ENCODE measurements around the gene RAG2. TPM values are rescaled to one million over a fixed set of nuclear protein-coding genes. Genes with fewer than 3 reads are reported as not detected.

RAG2 gene
- total and polyA plus RNA-seq, 10 of the 15 experiments (the other 5 are each of a cell fraction or from before 2014, with no cell fraction given), result not detected

- intact Hi-C loops (cut with micrococcal nuclease; ENCODE audit: unreplicated experiment), result loop anchor here (1.0 kb wide), 2 partner anchors 109 to 183 kb away; no protein-coding TSS in a partner anchor
- peak; percentile 20 for DNase-seq (ENCODE audit: low read depth, low spot score)
These were observed 33.5 kb downstream of the RAG2 start for GRCh38 chr11:36564376-36565030.

More at GRCh38 chr11:36564376-36565030, 33.5 kb downstream of the RAG2 start:
- ChIA-PET RAD21 (ENCODE audit: unreplicated experiment) (interaction anchor here (1.0 to 5.5 kb wide), 8 partner anchors 72 to 272 kb away, joined by 3 to 67 read pairs (median 7); no protein-coding TSS in a partner anchor), POLR2A (no interaction called here), CTCF (interaction anchor here (0.7 to 10.8 kb wide), 26 partner anchors 9 to 274 kb away, joined by 3 to 208 read pairs (median 4); no protein-coding TSS in a partner anchor), SMC1A (ENCODE audit: uncharacterized antibody, unreplicated experiment) (interaction anchor here (0.6 to 6.4 kb wide), 16 partner anchors 9 to 272 kb away, joined by 3 to 46 read pairs (median 4); no protein-coding TSS in a partner anchor)
- no peaks in the 10 kb centered on the region for H4K20me1 ChIP-seq (ENCODE audit: control insufficient read depth, insufficient read depth)
- no peaks in the 10 kb centered on the region for H3K36me3 ChIP-seq (ENCODE audit: control insufficient read depth in 2 of 2, insufficient read depth in 2 of 2, low read length in 1 of 2)
- FAIRE-seq (no peak), ATAC-seq (peak; percentile 82)
- H3K4me1 ChIP-seq (ENCODE audit: control insufficient read depth, insufficient read depth, low read length), result no peaks in the 10 kb centered on the region
- in situ Hi-C loops (cut with MboI), result loop anchor here (5.0 kb wide), 2 partner anchors 103 to 183 kb away; no protein-coding TSS in a partner anchor
- WGBS (ENCODE audit: insufficient coverage, insufficient replicate concordance, low lambda C conversion rate, missing lambda C conversion rate), result 1% methylated on average over 15 of the region's 15 CpGs
- H2AFZ ChIP-seq (ENCODE audit: control insufficient read depth, low read depth, low read length), result no peak overlapping the region
- H3K79me2 ChIP-seq (ENCODE audit: control insufficient read depth, insufficient read depth, low read length), result no peaks in the 10 kb centered on the region
- peak overlapping the region; percentile 22; the same call in 1 of the 2 replicates for H3K4me2 ChIP-seq (ENCODE audit: control insufficient read depth, insufficient read depth)
- H3K27me3 ChIP-seq (replicated peaks in 1 of 2; ENCODE audit: control insufficient read depth in 2 of 2, insufficient read depth in 2 of 2, low read length in 1 of 2), result peaks cover 0 to 8% of the 10 kb centered on the region in 2 experiments; a peak in 1 of 4 replicates
- TF ChIP-seq RAD21 (IDR thresholded peaks at IDR 0.05; ENCODE audit: insufficient read depth, low read depth, low read length) (peak; percentile 89), TCF7 (IDR thresholded peaks at IDR 0.05; ENCODE audit: borderline replicate concordance) (no peak), STAT3 (IDR thresholded peaks at IDR 0.05; ENCODE audit: low read depth, low read length) (0 out of 2 replicates have a peak, but pooled peaks have one; percentile 16), ZNF207 (IDR thresholded peaks at IDR 0.05; ENCODE audit: borderline replicate concordance) (no peak), YBX1 (IDR thresholded peaks at IDR 0.05) (no peak), RFX5 (IDR thresholded peaks at IDR 0.05; ENCODE audit: low read depth, low read length) (no peak), ZBTB11 (CRISPR knock-in tag; IDR thresholded peaks at IDR 0.05) (no peak), GATAD2B (conservative IDR thresholded peaks at IDR 0.05; ENCODE audit: low read depth) (no peak), CTCF (IDR thresholded peaks at IDR 0.05 in 2 of 3, conservative IDR thresholded peaks at IDR 0.05 in 1 of 3; ENCODE audit: control insufficient read depth in 2 of 3, extremely low read depth in 1 of 3, insufficient read depth in 1 of 3, low read depth in 3 of 3, low read length in 3 of 3) (peak; percentile 43 to 73 (median 55); a peak in 5 of 6 replicates), ZNF217 (IDR thresholded peaks at IDR 0.05) (no peak), SMARCA5 (IDR thresholded peaks at IDR 0.05) (no peak), SMC3 (IDR thresholded peaks at IDR 0.05; ENCODE audit: borderline replicate concordance, low read length) (peak; percentile 78; the same call in 1 of the 2 replicates), YY1 (IDR thresholded peaks at IDR 0.05; ENCODE audit: low read depth, low read length) (0 out of 2 replicates have a peak, but pooled peaks have one; percentile 15), MEF2B (IDR thresholded peaks at IDR 0.05; ENCODE audit: partially characterized antibody, poor library complexity, severe bottlenecking) (no peak), CHD1 (IDR thresholded peaks at IDR 0.05; ENCODE audit: low read depth, low read length) (no peak), ZBED1 (IDR thresholded peaks at IDR 0.05; ENCODE audit: borderline replicate concordance) (no peak)
- no peak overlapping the region for H3K9ac ChIP-seq (ENCODE audit: control insufficient read depth, insufficient read depth, low read length)
- H3K4me3 ChIP-seq, result no peak overlapping the region
- BruUV-seq (replicated peaks), result no TSS peak
- no peaks in the 10 kb centered on the region; the same call in 2 of the 3 replicates for H3K9me3 ChIP-seq (replicated peaks; ENCODE audit: control insufficient read depth, insufficient read depth, low read length)
- no peak overlapping the region for H3K27ac ChIP-seq (ENCODE audit: control insufficient read depth, insufficient read depth)
